SJSA1 (cell line): Measurements from ENCODE around the gene SDHC. TPM values are rescaled to one million over a fixed set of nuclear protein-coding genes. Genes with fewer than 3 reads are reported as not detected.

Source experiments
- DNase-seq, 2 experiments: peaks; one replicate each; pipeline ENCODE4 v3.0.0-alpha.2; 2015 to 2020; ENCODE audit warnings: low spot score in 2 of 2, low read depth in 1 of 2
- H3K27ac ChIP-seq: fragments of 250-450 bp; sonication (Bioruptor Pico); 2 replicates; pipeline ENCODE4 v1.5.1; 2020; ENCODE audit warnings: mild to moderate bottlenecking, moderate library complexity
- H3K27me3 ChIP-seq: fragments of 250-450 bp; sonication (Bioruptor Pico); replicated peaks from 2 replicates; pipeline ENCODE4 v1.5.1; 2020; ENCODE audit warnings: mild to moderate bottlenecking, moderate library complexity
- H3K36me3 ChIP-seq: fragments of 250-450 bp; sonication (Bioruptor Pico); 2 replicates; pipeline ENCODE4 v1.5.1; 2020; ENCODE audit warnings: mild to moderate bottlenecking
- H3K4me1 ChIP-seq: fragments of 250-450 bp; sonication (Bioruptor Pico); replicated peaks from 2 replicates; pipeline ENCODE4 v1.6.1; 2021; ENCODE audit warnings: mild to moderate bottlenecking
- H3K4me3 ChIP-seq: fragments of 250-450 bp; sonication (Bioruptor Pico); 2 replicates; pipeline ENCODE4 v1.5.1; 2020; ENCODE audit warnings: mild to moderate bottlenecking
- H3K9me3 ChIP-seq: fragments of 250-450 bp; sonication (Bioruptor Pico); replicated peaks from 2 replicates; pipeline ENCODE4 v1.5.1; 2020; ENCODE audit warnings: mild to moderate bottlenecking
- total RNA-seq: library from RNA; depleted of rRNA; stranded (reverse); fragments of >200 nt; shearing (Covaris generic); gene quantifications from 2 replicates; pipeline ENCODE4 v1.2.3, GENCODE V29; 2014; rRNA removed

The SDHC gene, protein sequence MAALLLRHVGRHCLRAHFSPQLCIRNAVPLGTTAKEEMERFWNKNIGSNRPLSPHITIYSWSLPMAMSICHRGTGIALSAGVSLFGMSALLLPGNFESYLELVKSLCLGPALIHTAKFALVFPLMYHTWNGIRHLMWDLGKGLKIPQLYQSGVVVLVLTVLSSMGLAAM
- 20.3 and 35.9 TPM in 2 replicates for total RNA-seq

GRCh38 chr1:161314201-161314981 lies at the start of gene SDHC:
Gene SDHC (plus strand): TSS chr1:161314381. CDS start chr1:161314406, 25 bp downstream.
- DNase-seq: peak; percentile 76 to 83
- H3K27me3 ChIP-seq: no peaks in the 10 kb centered on the region
- peak within 1 kb of the TSS; percentile 70 for H3K4me3 ChIP-seq
- peak within 1 kb of the TSS; percentile 76 for H3K27ac ChIP-seq
- peaks cover 5% of the 10 kb centered on the region; the same call in 1 of the 2 replicates for H3K4me1 ChIP-seq
- no peaks in the 10 kb centered on the region for H3K9me3 ChIP-seq
- H3K36me3 ChIP-seq: peaks cover 1% of the 10 kb centered on the region; the same call in 1 of the 2 replicates

DNA sequence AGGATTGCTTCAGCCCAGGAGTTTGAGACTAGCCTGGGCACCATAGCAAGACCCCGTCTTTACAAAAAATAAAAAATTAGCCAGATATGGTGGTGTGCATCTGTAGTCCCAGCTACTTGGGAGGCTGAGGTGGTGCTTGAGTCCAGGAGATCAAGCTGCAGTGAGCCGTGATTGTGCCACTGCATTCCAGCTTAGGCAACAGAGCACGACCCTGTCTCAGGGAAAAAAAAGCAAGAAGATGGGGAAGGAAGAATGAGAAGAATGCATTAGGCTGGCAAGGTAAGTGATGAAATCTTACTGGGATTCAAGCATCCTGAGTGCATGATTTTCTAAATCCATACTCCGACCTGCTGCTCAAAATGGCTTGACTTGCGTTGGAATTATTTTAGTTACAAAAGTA lies 48.9 kb upstream of the SDHC start:
- Histone ChIP-seq H3K36me3 (no peaks in the 10 kb centered on the region), H3K27me3 (peaks cover 20% of the 10 kb centered on the region), H3K4me3 (no peak overlapping the region), H3K27ac (no peak overlapping the region), H3K9me3 (no peaks in the 10 kb centered on the region), H3K4me1 (no peaks in the 10 kb centered on the region)
- DNase-seq: no peak

- Histone ChIP-seq H3K9me3 (no peaks in the 10 kb centered on the region), H3K36me3 (no peaks in the 10 kb centered on the region), H3K27ac (no peak overlapping the region), H3K4me3 (no peak overlapping the region), H3K4me1 (no peaks in the 10 kb centered on the region), H3K27me3 (peaks cover 13% of the 10 kb centered on the region)
- DNase-seq: no peak
Observed at GRCh38 chr1:161266202-161266601, 48.0 kb upstream of the SDHC start.

DNA sequence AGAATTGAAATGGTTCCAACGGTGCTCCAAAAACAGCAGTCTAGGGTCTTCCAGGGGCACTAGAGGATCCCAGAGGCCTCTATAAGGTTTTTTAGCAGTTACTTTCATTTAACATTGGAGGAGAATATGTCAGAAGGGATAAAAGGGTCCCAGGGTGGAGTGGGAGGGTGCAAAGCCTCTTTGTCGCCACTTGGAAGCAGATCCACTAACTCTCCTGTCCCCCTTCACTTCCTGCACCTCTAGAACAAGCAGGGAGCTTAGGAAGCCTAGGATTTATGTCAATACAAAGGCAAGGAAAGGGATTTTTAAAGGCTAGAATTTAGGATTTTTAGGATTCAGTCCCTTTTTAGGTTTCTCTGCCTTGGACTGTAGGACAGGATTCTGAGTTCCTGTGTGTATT lies 47.3 kb upstream of the SDHC start:
- H3K4me1 ChIP-seq: no peaks in the 10 kb centered on the region
- H3K27ac ChIP-seq: no peak overlapping the region
- peaks cover 6% of the 10 kb centered on the region; the same call in 1 of the 2 replicates for H3K27me3 ChIP-seq
- H3K4me3 ChIP-seq: no peak overlapping the region
- no peaks in the 10 kb centered on the region for H3K9me3 ChIP-seq
- no peak for DNase-seq
- H3K36me3 ChIP-seq: no peaks in the 10 kb centered on the region

DNA sequence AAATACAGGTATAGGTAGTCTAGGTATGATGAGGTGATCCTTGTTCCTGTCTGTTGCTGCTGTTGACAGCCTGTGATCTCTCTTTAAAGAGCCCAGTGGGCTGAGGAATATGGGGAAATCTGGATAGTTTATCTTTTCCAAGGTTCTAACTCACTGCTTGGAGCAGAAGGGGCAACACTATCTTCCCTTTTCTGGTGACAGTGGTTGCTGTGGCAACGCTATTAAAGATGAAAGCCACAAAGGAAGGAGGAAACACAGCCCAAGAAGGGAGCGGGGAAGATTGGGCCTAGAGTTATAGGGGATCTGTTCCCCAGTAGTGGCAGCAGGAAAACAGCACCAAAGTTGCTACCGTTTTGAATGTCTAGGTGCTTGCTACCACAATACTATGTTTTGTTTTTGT lies 46.9 kb upstream of the SDHC start:
- H3K9me3 ChIP-seq: no peaks in the 10 kb centered on the region
- no peak overlapping the region for H3K4me3 ChIP-seq
- H3K27me3 ChIP-seq: peaks cover 6% of the 10 kb centered on the region; the same call in 1 of the 2 replicates
- no peak overlapping the region for H3K27ac ChIP-seq
- DNase-seq: no peak
- H3K36me3 ChIP-seq: no peaks in the 10 kb centered on the region
- H3K4me1 ChIP-seq: no peaks in the 10 kb centered on the region

DNA sequence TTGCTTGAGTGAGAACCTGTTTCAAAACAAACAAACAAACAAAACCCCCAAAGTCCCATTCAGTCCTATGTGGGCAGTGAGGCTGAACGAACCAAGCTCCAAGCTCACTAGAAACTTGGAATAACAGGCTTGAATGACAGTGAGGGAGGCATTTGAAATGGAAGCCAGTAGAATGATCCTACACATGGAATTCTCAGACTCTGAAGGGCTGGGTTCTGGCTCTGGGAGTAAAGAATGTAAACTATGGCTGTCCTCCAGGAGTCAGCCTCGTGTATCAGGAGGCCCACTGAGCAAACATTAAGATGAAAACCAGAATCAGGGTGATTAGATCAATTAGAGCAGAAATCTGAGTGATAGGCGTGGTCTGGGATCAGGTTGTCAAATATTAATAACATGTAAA lies 40.8 kb upstream of the SDHC start:
- DNase-seq: no peak
- H3K27ac ChIP-seq: no peak overlapping the region
- peaks cover 18% of the 10 kb centered on the region for H3K27me3 ChIP-seq
- no peak overlapping the region for H3K4me3 ChIP-seq
- no peaks in the 10 kb centered on the region for H3K36me3 ChIP-seq
- no peaks in the 10 kb centered on the region for H3K9me3 ChIP-seq
- no peaks in the 10 kb centered on the region for H3K4me1 ChIP-seq

- Histone ChIP-seq H3K27ac (no peak overlapping the region), H3K4me1 (no peaks in the 10 kb centered on the region), H3K36me3 (no peaks in the 10 kb centered on the region), H3K9me3 (no peaks in the 10 kb centered on the region), H3K4me3 (no peak overlapping the region), H3K27me3 (peaks cover 20% of the 10 kb centered on the region)
- DNase-seq: no peak
Observed at GRCh38 chr1:161274874-161275273, 39.3 kb upstream of the SDHC start.

DNA sequence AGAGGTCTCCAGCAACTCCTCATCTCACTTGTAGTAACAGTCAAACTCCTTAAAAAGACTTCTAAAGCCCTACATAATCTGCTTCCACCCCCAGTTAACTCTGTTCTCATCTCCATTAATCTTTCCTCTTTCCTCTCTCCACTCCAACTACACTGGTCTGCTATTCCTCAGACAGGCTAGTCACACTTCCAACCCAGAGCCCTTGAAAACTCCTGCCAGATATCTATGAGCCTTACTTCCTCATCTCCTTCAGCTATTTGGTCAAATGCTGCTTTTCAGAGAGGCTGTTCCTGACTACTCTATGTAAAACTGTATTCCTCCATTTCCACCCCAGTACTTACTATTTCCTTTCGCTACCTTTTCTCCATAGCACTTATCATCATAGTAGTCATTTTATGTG lies 31.2 kb upstream of the SDHC start:
- Histone ChIP-seq H3K36me3 (no peaks in the 10 kb centered on the region), H3K27ac (no peak overlapping the region), H3K27me3 (peaks cover 21% of the 10 kb centered on the region), H3K4me1 (no peaks in the 10 kb centered on the region), H3K4me3 (no peak overlapping the region), H3K9me3 (no peaks in the 10 kb centered on the region)
- no peak for DNase-seq

- no peaks in the 10 kb centered on the region for H3K36me3 ChIP-seq
- H3K4me1 ChIP-seq: no peaks in the 10 kb centered on the region
- H3K4me3 ChIP-seq: no peak overlapping the region
- DNase-seq: no peak
- H3K27ac ChIP-seq: no peak overlapping the region
- peaks cover 19% of the 10 kb centered on the region for H3K27me3 ChIP-seq
- no peaks in the 10 kb centered on the region for H3K9me3 ChIP-seq
Observed at GRCh38 chr1:161285113-161285512, 29.1 kb upstream of the SDHC start.

GRCh38 chr1:161285521-161285920 lies 28.7 kb upstream of the SDHC start:
- Histone ChIP-seq H3K36me3 (no peaks in the 10 kb centered on the region), H3K27ac (no peak overlapping the region), H3K4me1 (no peaks in the 10 kb centered on the region), H3K4me3 (no peak overlapping the region), H3K9me3 (no peaks in the 10 kb centered on the region), H3K27me3 (peaks cover 19% of the 10 kb centered on the region)
- no peak for DNase-seq

- Histone ChIP-seq H3K27ac (no peak overlapping the region), H3K27me3 (peaks cover 16% of the 10 kb centered on the region), H3K9me3 (no peaks in the 10 kb centered on the region; the same call in 1 of the 2 replicates), H3K4me3 (no peak overlapping the region), H3K4me1 (no peaks in the 10 kb centered on the region), H3K36me3 (no peaks in the 10 kb centered on the region)
- no peak for DNase-seq
Observed at GRCh38 chr1:161287482-161288054, 26.6 kb upstream of the SDHC start.

DNA sequence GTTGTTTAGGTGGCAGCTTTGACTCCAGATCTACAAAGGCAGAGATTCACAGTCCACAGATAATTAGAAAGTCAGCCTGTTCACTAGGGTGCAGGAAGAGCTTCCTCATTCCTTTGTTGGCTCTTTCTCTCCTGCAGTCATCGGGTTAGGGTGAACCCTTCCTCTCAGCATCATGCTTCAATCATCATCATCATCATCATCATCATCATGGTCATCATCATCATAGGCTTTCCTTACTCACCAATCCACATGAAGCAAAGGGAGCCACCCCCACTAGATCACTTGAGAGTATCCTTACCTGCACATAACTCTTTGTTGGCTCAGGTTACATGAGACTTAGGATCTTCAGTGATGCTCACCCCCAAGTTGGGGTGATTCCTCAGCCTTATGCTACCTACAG lies 23.4 kb upstream of the SDHC start:
- Histone ChIP-seq H3K4me3 (no peak overlapping the region), H3K9me3 (peaks cover 2% of the 10 kb centered on the region; the same call in 1 of the 2 replicates), H3K27me3 (no peaks in the 10 kb centered on the region), H3K27ac (no peak overlapping the region), H3K4me1 (no peaks in the 10 kb centered on the region), H3K36me3 (no peaks in the 10 kb centered on the region)
- DNase-seq: no peak

DNA sequence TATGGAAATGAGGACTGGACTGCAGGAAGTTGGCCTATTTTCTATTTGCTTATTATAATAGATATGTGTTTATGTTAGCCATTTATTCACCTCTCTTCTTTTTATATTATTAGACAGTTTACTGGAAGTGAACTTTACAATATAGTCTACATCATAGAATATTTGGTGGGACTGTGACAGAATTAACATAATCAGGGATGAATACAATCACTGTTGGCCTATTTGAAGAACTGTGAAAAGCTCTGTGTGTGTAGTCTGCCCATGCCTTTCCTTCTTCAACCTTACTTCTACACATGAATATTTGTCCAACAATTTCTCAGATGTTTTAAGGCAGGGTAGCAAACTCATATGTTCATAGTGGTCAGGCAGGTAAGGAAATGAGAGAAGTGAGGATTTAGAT lies 16.8 kb upstream of the SDHC start:
- Histone ChIP-seq H3K4me1 (no peaks in the 10 kb centered on the region), H3K27ac (no peak overlapping the region), H3K27me3 (no peaks in the 10 kb centered on the region), H3K9me3 (0 out of 2 replicates have a peak, but pooled peaks cover 2% of the 10 kb centered on the region), H3K36me3 (no peaks in the 10 kb centered on the region), H3K4me3 (no peak overlapping the region)
- DNase-seq: no peak

- no peaks in the 10 kb centered on the region for H3K27me3 ChIP-seq
- no peak overlapping the region for H3K4me3 ChIP-seq
- H3K9me3 ChIP-seq: 0 out of 2 replicates have a peak, but pooled peaks cover 2% of the 10 kb centered on the region
- H3K4me1 ChIP-seq: no peaks in the 10 kb centered on the region
- DNase-seq: no peak
- H3K36me3 ChIP-seq: no peaks in the 10 kb centered on the region
- no peak overlapping the region for H3K27ac ChIP-seq
Observed at GRCh38 chr1:161298116-161298515, 16.1 kb upstream of the SDHC start.
